SK-N-SH treated with all-trans-retinoic acid at 6 μM for 48 hours (cell line): ENCODE data around the gene WDR46.

ENCODE experiments used
- ATAC-seq: fragments of 200-7000 bp; cut with Tn5 transposase; 3 replicates; pipeline ENCODE4 v1.9.1; 2020; ENCODE audit warnings: mild to moderate bottlenecking, moderate library complexity
- ARNTL ChIP-seq: fragments of 450-650 bp; formaldehyde crosslinking; IDR thresholded peaks from 2 replicates; pipeline ENCODE4 v1.5.0; 2020; ENCODE audit warnings: low read depth, mild to moderate bottlenecking, moderate library complexity, borderline replicate concordance
- BACH2 ChIP-seq: fragments of 250-450 bp; sonication (Bioruptor Pico); IDR thresholded peaks from 2 replicates; pipeline ENCODE4 v1.9.0; 2021; ENCODE audit warnings: mild to moderate bottlenecking, borderline replicate concordance
- CREB5 ChIP-seq: fragments of 250-450 bp; sonication (Bioruptor Pico); IDR thresholded peaks from 2 replicates; pipeline ENCODE4 v1.5.1; 2020; ENCODE audit warnings: low read depth, mild to moderate bottlenecking, moderate library complexity
- CSRNP3 ChIP-seq: fragments of 250-450 bp; sonication (Bioruptor Pico); IDR thresholded peaks from 2 replicates; pipeline ENCODE4 v1.5.1; 2021; ENCODE audit warnings: mild to moderate bottlenecking, moderate library complexity
- GLIS3 ChIP-seq: fragments of 250-450 bp; sonication (Bioruptor Pico); IDR thresholded peaks from 2 replicates; pipeline ENCODE4 v1.5.0; 2020; ENCODE audit warnings: mild to moderate bottlenecking, moderate library complexity
- ISL1 ChIP-seq: fragments of 250-450 bp; sonication (Bioruptor Pico); IDR thresholded peaks from 2 replicates; pipeline ENCODE4 v2.1.2; 2022; ENCODE audit warnings: mild to moderate bottlenecking, moderate library complexity
- OSR1 ChIP-seq: fragments of 250-450 bp; sonication (Bioruptor Pico); IDR thresholded peaks from 2 replicates; pipeline ENCODE4 v1.8.0; 2022; ENCODE audit warnings: moderate library complexity, mild to moderate bottlenecking, inconsistent platforms
- PATZ1 ChIP-seq: fragments of 250-450 bp; sonication (Bioruptor Pico); IDR thresholded peaks from 2 replicates; pipeline ENCODE4 v1.8.0; 2020; ENCODE audit warnings: mild to moderate bottlenecking, moderate library complexity, borderline replicate concordance
- PPARA ChIP-seq: fragments of 250-450 bp; sonication (Bioruptor Pico); IDR thresholded peaks from 2 replicates; pipeline ENCODE4 v1.5.0; 2020; ENCODE audit warnings: mild to moderate bottlenecking, borderline replicate concordance
- RARB ChIP-seq: fragments of 250-450 bp; sonication (Bioruptor Pico); IDR thresholded peaks from 2 replicates; pipeline ENCODE4 v1.8.0; 2021; ENCODE audit warnings: mild to moderate bottlenecking, moderate library complexity
- SNAI2 ChIP-seq: fragments of 250-450 bp; sonication (Bioruptor Pico); IDR thresholded peaks from 2 replicates; pipeline ENCODE4 v1.5.0; 2020; ENCODE audit warnings: mild to moderate bottlenecking, moderate library complexity
- TCF4 ChIP-seq: fragments of 250-450 bp; sonication (Bioruptor Pico); IDR thresholded peaks from 2 replicates; pipeline ENCODE4 v1.8.0; 2021; ENCODE audit warnings: mild to moderate bottlenecking, moderate library complexity, borderline replicate concordance
- TSHZ2 ChIP-seq: fragments of 250-450 bp; sonication (Bioruptor Pico); IDR thresholded peaks from 2 replicates; pipeline ENCODE4 v1.5.0; 2020; ENCODE audit warnings: mild to moderate bottlenecking, moderate library complexity
- ZC3H10 ChIP-seq: fragments of 250-450 bp; sonication (Bioruptor Pico); IDR thresholded peaks from 2 replicates; pipeline ENCODE4 v1.5.1; 2021; ENCODE audit warnings: mild to moderate bottlenecking, moderate library complexity
- ZFP3 ChIP-seq: fragments of 250-450 bp; sonication (Bioruptor Pico); IDR thresholded peaks from 2 replicates; pipeline ENCODE4 v1.5.0; 2020; ENCODE audit warnings: mild to moderate bottlenecking, moderate library complexity
- ZFP30 ChIP-seq: fragments of 450-650 bp; formaldehyde crosslinking; IDR thresholded peaks from 2 replicates; pipeline ENCODE4 v1.5.0; 2022; ENCODE audit warnings: mild to moderate bottlenecking, moderate library complexity
- ZNF565 ChIP-seq: fragments of 450-650 bp; formaldehyde crosslinking; conservative IDR thresholded peaks from 2 replicates; pipeline ENCODE4 v1.5.0; 2020; ENCODE audit warnings: low read depth, mild to moderate bottlenecking, moderate library complexity
- ZNF8 ChIP-seq: fragments of 450-650 bp; formaldehyde crosslinking; IDR thresholded peaks from 2 replicates; pipeline ENCODE4 v1.5.0; 2020; ENCODE audit warnings: mild to moderate bottlenecking, moderate library complexity

The WDR46 gene

GRCh38 chr6:33313709-33314514 lies 24.9 kb upstream of the WDR46 start, which contains the start of gene TAPBP:
Gene TAPBP, minus strand, starts transcription at chr6:33314078. Its CDS starts 37 bp downstream, at chr6:33314041.
- peak; percentile 25 for ATAC-seq
- TF ChIP-seq ARNTL = no peak
- no peak for TF ChIP-seq CREB5 (CRISPR knock-in tag)
- no peak for TF ChIP-seq ZFP3 (CRISPR knock-in tag)
- no peak for TF ChIP-seq TCF4 (CRISPR knock-in tag)
- TF ChIP-seq RARB (CRISPR knock-in tag) = no peak
- TF ChIP-seq PATZ1 (CRISPR knock-in tag) = no peak
- no peak for TF ChIP-seq SNAI2 (CRISPR knock-in tag)
- TF ChIP-seq PPARA = no peak
- TF ChIP-seq TSHZ2 (CRISPR knock-in tag) = no peak
- no peak for TF ChIP-seq ZNF8 (CRISPR knock-in tag)
- no peak for TF ChIP-seq ZFP30 (CRISPR knock-in tag)
- no peak for TF ChIP-seq OSR1
- no peak for TF ChIP-seq BACH2 (CRISPR knock-in tag)
- no peak for TF ChIP-seq ZC3H10
- TF ChIP-seq GLIS3 (CRISPR knock-in tag) = no peak
- TF ChIP-seq, all 23 proteins: peak for 0

- ATAC-seq = peak; percentile 22
- TF ChIP-seq TCF4 (CRISPR knock-in tag) = no peak
- TF ChIP-seq, all 23 proteins: peak for 0
Observed at GRCh38 chr6:33313105-33313708, 24.2 kb upstream of the WDR46 start.

GRCh38 chr6:33312361-33313104 lies 23.5 kb upstream of the WDR46 start:
- TF ChIP-seq GLIS3 (CRISPR knock-in tag) (no peak), OSR1 (no peak), CSRNP3 (CRISPR knock-in tag) (no peak), PATZ1 (CRISPR knock-in tag) (no peak), BACH2 (CRISPR knock-in tag) (no peak), ARNTL (no peak), ISL1 (CRISPR knock-in tag) (no peak), SNAI2 (CRISPR knock-in tag) (no peak), ZNF565 (CRISPR knock-in tag) (no peak)
- peak; percentile 72 for ATAC-seq
